HG02623 (cell line): ENCODE measurements around the gene MRPL17.

ENCODE experiments used
- ATAC-seq: cut with Tn5 transposase; IDR thresholded peaks from one replicate; pipeline ENCODE4 v1.9.1; 2021; ENCODE audit warnings: moderate library complexity; ENCODE audit not compliant: unreplicated experiment

MRPL17 gene

GRCh38 chr11:6634534-6634933, 48.6 kb downstream of the MRPL17 start:
- no peak for ATAC-seq

- ATAC-seq, result no peak
Observed at GRCh38 chr11:6633422-6634408, 49.4 kb downstream of the MRPL17 start.

GRCh38 chr11:6632116-6633073, 50.7 kb downstream of the MRPL17 start:
- ATAC-seq, result no peak

DNA sequence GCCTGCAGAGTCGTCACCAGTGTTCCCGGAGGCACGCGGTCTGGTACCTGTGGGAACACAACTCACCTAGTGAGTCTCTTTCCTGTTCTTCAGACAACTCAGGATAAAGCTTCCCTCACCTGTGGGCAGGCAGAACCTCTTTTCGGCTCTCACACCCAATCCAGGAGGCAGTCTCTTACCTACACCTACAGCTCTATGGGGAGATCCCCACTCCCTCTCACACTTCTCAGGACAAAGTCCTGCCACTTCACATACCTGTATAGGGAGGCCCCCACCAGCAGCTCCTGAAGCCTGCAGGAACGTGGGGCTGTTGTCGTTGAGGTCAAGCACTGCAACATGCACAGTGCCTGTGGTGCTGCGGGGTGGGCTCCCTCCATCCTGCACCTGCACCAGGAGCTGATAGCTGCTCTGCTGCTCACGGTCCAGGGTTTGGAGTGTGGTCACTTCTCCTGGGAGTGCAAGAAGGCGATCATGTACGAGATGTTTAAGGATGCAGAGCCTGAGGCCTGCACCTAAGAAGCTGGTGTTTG, 51.7 kb downstream of the MRPL17 start:
- ATAC-seq, result no peak

GRCh38 chr11:6630632-6631291, 52.4 kb downstream of the MRPL17 start:
- no peak for ATAC-seq
